HG03457 (cell line): ENCODE measurements around the gene ZNF8.
"Not testable (repeated sequence)": the region's sequence is repeated elsewhere in the genome, so short reads cannot be mapped to it uniquely, and the experiment has no call there.

Source experiments
- ATAC-seq: cut with Tn5 transposase; IDR thresholded peaks from one replicate; pipeline ENCODE4 v1.9.1; 2021; ENCODE audit warnings: moderate number of reproducible peaks; ENCODE audit not compliant: unreplicated experiment

The ZNF8 gene

GRCh38 chr19:58278541-58279041, at the start of gene ZNF8:
ZNF8 (plus strand) TSS chr19:58278955; CDS start chr19:58279082, 127 bp downstream.
- peak; percentile 90 for ATAC-seq

- no peak for ATAC-seq
Measured at GRCh38 chr19:58229255-58229639, 49.5 kb upstream of the ZNF8 start.

- ATAC-seq: no peak
Measured at GRCh38 chr19:58237324-58237723, 41.4 kb upstream of the ZNF8 start.

- ATAC-seq: no peak
Measured at GRCh38 chr19:58243351-58243750, 35.4 kb upstream of the ZNF8 start.

GRCh38 chr19:58248886-58249285, 29.9 kb upstream of the ZNF8 start:
- no peak for ATAC-seq

GRCh38 chr19:58252102-58252685, 26.6 kb upstream of the ZNF8 start:
- no peak for ATAC-seq

GRCh38 chr19:58258259-58258658, 20.5 kb upstream of the ZNF8 start:
- not testable (repeated sequence) for ATAC-seq

GRCh38 chr19:58261600-58261967, 17.2 kb upstream of the ZNF8 start:
- no peak for ATAC-seq

- ATAC-seq: no peak
Measured at GRCh38 chr19:58261968-58262921, 16.5 kb upstream of the ZNF8 start.

GRCh38 chr19:58262922-58263296, 15.8 kb upstream of the ZNF8 start:
- ATAC-seq: no peak

- ATAC-seq: no peak
Measured at GRCh38 chr19:58265100-58265499, 13.7 kb upstream of the ZNF8 start.

GRCh38 chr19:58268344-58268743, 10.4 kb upstream of the ZNF8 start:
- no peak for ATAC-seq

- no peak for ATAC-seq
Measured at GRCh38 chr19:58274771-58275201, 4.0 kb upstream of the ZNF8 start.

GRCh38 chr19:58275564-58275963, 3.2 kb upstream of the ZNF8 start:
- no peak for ATAC-seq

GRCh38 chr19:58277197-58277596, 1.6 kb upstream of the ZNF8 start:
- no peak for ATAC-seq

- no peak for ATAC-seq
Measured at GRCh38 chr19:58277748-58278540, 811 bp upstream of the ZNF8 start.

GRCh38 chr19:58279042-58279924, 528 bp downstream of the ZNF8 start:
- peak; percentile 18 for ATAC-seq

- no peak for ATAC-seq
Measured at GRCh38 chr19:58279925-58280316, 1.2 kb downstream of the ZNF8 start.

GRCh38 chr19:58284199-58284598, 5.4 kb downstream of the ZNF8 start:
- no peak for ATAC-seq

- no peak for ATAC-seq
Measured at GRCh38 chr19:58291943-58292342, 13.2 kb downstream of the ZNF8 start.
